ENCODE data around the gene UTS2.

DNA sequence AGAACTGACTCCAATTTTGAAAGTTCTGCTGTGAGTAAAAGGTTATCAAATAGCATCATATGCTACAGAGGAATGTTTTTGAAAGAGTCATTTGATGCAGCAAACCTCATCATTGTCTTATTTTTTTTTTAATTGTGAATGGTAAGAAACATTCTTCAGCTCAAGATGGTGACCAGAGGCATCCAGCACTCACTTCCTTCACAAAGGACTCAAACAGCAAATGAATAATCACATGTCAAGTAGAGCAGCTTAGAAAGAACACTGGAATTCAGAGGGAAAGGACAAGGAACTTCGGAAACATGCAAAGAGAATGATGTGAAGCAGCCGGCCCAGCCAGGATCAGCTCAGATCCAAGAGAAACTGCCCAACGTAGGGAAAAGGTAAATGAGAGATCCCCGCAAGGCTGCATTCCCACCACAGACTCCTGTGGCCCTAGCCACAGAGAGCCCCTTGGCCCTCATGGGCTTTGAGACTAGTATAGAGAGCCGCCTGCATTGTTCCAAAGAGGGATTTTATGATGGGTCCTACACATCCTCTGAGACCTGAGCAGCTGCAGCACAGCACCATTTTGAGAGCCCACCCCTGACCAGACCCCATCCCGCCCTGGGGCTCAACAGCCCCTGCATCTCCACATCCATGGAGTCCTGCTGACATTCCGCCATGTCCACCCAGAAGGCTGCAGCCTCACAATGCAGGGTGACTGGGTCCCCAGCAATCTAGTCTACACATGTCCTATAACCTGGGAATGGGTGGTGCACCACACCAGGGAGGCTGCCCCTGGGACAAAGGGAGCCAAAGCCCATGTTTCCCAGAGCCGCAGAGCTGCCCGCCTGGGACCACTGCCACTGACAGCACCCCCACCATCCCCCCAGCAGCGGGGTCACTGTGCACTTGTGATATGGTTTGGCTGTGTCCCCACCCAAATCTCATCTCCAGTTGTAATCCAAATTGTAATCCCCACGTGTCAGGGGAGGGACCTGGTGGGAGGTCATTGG lies 21.2 kb upstream of the UTS2 start:
- TF ChIP-seq POLR2A (IDR thresholded peaks at IDR 0.05): no peak
- TF ChIP-seq, protein P1, sequence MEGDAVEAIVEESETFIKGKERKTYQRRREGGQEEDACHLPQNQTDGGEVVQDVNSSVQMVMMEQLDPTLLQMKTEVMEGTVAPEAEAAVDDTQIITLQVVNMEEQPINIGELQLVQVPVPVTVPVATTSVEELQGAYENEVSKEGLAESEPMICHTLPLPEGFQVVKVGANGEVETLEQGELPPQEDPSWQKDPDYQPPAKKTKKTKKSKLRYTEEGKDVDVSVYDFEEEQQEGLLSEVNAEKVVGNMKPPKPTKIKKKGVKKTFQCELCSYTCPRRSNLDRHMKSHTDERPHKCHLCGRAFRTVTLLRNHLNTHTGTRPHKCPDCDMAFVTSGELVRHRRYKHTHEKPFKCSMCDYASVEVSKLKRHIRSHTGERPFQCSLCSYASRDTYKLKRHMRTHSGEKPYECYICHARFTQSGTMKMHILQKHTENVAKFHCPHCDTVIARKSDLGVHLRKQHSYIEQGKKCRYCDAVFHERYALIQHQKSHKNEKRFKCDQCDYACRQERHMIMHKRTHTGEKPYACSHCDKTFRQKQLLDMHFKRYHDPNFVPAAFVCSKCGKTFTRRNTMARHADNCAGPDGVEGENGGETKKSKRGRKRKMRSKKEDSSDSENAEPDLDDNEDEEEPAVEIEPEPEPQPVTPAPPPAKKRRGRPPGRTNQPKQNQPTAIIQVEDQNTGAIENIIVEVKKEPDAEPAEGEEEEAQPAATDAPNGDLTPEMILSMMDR (IDR thresholded peaks at IDR 0.05): no peak
